Pancreas (tissue), 10 donors: Measurements from ENCODE around the gene XRN2. TPM values are rescaled to one million over a fixed set of nuclear protein-coding genes. Genes with fewer than 3 reads are reported as not detected.

Source experiments
- ATAC-seq, 4 donors: fragments of 200-7000 bp; cut with Tn5 transposase; one replicate each; pipeline versions ENCODE4 v1.8.0 to v1.9.1; 2020; ENCODE audit warnings: mild to moderate bottlenecking in 4 of 4, moderate library complexity in 4 of 4
- DNase-seq, 6 donors: peaks; one replicate each; pipeline ENCODE4 v3.0.0-alpha.2; 2020
- FAIRE-seq: peaks from 2 replicates; lab custom pipeline; 2012; peaks lifted over from hg19 to GRCh38; lab: Jason Lieb, UNC
- H3K27ac ChIP-seq, 4 donors: fragments of 200-600 bp; sonication (generic); 1 replicate in 3 of 4; 2 replicates in 1 of 4; pipeline versions ENCODE4 v1.5.0 to v1.8.0; 2020
- H3K27me3 ChIP-seq, 4 donors: fragments of 200-600 bp; one replicate each; pipeline ENCODE4 v1.8.0; 2021
- H3K36me3 ChIP-seq, 3 donors: fragments of 200-600 bp; sonication (generic) in 1 of 3; one replicate each; pipeline versions ENCODE4 v1.5.0 to v1.8.0; 2020 to 2021
- H3K4me1 ChIP-seq, 3 donors: fragments of 200-600 bp; one replicate each; pipeline ENCODE4 v1.8.0; 2021
- H3K4me3 ChIP-seq, 4 donors: fragments of 200-600 bp; sonication (generic) in 2 of 4; one replicate each; pipeline versions ENCODE4 v1.5.0 to v1.8.0; 2020 to 2021
- H3K9me3 ChIP-seq, 4 donors: fragments of 200-600 bp; one replicate each; pipeline ENCODE4 v1.8.0; 2021
- WGBS, 2 donors: extraction: QIAGEN DNeasy Blood & Tissue Kit; methylation state at CpG; one replicate each; pipeline ENCODE4 v1.1.7; 2013; 5-methylcytosine and 5-hydroxymethylcytosine counted together
- intact Hi-C, 3 donors: fragments of 100-400 bp; cut with DNase I; formaldehyde crosslinking; loops; one replicate each; pipeline versions ENCODE4 v1.11.1 to v1.14.2; 2022
- polyA plus RNA-seq, 2 donors: library from polyadenylated mRNA; stranded (reverse); fragments of 200-250 nt; gene quantifications; one replicate each; pipeline ENCODE4 v1.2.3, GENCODE V29; 2013
- total RNA-seq, 6 donors: library from RNA; stranded (reverse); fragmentation: NEBNext Ultra II Directional in 4 of 6; extraction: Animal tissue kit (Norgen Biotek cat#: 25700) in 4 of 6; gene quantifications; one replicate each; pipeline versions ENCODE4 v1.2.1 to v1.2.4, GENCODE V29; 2021 to 2023
- TF ChIP-seq, protein P1 (sequence below), 4 donors: fragments of 200-600 bp; sonication (generic) in 3 of 4; IDR thresholded peaks; one replicate each; pipeline versions ENCODE4 v1.5.0 to v1.8.0; 2021; ENCODE audit warnings: antibody characterized with exemption in 4 of 4
- donor health status: healthy with polysubstance abuse.
- donor health status: DM: no; HTN: no; CAD: no; lungs with moderate emphysema.
- donor health status: DM: no; HTN: no; CAD: no.
- donor health status: control.
- donor health status: control.
- donor health status: Bipolar disorder and iron deficiency.
- donor health status: DM: yes; HTN: yes; CAD: no.
- donor health status: DM: no; HTN: no; CAD: no.
- donor health status: DM: no; HTN: no; CAD: no.
- donor health status: DM: yes; HTN: yes; CAD: no.

Gene XRN2
- total and polyA plus RNA-seq, 8 donors: 10.0 to 33.6 (median 27.2) TPM

DNA sequence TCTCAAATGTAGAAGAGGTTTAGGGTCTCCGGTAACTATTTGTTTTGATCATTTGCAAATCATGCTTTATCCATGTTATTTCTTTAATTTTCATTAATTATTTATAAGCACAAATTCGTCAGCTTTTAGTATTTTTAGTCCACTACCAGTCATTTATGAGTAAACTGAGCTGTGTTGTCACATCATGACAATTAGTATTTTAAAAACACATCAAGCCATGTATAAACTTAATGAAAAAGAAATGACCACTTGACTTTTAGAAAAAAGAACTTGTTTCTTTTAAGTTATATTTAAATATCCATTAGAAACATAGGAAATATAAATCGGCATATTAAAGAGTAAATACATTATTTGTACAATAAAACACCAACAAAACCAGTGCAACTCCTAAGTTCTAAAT is 91.4 kb downstream of the XRN2 start:
- peak; percentile 26 for FAIRE-seq
- H3K36me3 ChIP-seq: no peaks in the 10 kb centered on the region
- peaks cover 0 to 3% (median 0%) of the 10 kb centered on the region in 3 donors for H3K4me1 ChIP-seq
- no peaks in the 10 kb centered on the region for H3K9me3 ChIP-seq
- intact Hi-C loops: no loop called here
- H3K4me3 ChIP-seq: no peak overlapping the region
- TF ChIP-seq, protein P1, sequence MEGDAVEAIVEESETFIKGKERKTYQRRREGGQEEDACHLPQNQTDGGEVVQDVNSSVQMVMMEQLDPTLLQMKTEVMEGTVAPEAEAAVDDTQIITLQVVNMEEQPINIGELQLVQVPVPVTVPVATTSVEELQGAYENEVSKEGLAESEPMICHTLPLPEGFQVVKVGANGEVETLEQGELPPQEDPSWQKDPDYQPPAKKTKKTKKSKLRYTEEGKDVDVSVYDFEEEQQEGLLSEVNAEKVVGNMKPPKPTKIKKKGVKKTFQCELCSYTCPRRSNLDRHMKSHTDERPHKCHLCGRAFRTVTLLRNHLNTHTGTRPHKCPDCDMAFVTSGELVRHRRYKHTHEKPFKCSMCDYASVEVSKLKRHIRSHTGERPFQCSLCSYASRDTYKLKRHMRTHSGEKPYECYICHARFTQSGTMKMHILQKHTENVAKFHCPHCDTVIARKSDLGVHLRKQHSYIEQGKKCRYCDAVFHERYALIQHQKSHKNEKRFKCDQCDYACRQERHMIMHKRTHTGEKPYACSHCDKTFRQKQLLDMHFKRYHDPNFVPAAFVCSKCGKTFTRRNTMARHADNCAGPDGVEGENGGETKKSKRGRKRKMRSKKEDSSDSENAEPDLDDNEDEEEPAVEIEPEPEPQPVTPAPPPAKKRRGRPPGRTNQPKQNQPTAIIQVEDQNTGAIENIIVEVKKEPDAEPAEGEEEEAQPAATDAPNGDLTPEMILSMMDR (IDR thresholded peaks at IDR 0.05): no peak
- WGBS, 2 donors: 19 to 35% methylated on average over 3 of the region's 3 CpGs
- peaks cover 10 to 54% (median 19%) of the 10 kb centered on the region in 4 donors for H3K27me3 ChIP-seq
- DNase-seq: no peak
- no peak overlapping the region for H3K27ac ChIP-seq
- ATAC-seq: no peak

DNA sequence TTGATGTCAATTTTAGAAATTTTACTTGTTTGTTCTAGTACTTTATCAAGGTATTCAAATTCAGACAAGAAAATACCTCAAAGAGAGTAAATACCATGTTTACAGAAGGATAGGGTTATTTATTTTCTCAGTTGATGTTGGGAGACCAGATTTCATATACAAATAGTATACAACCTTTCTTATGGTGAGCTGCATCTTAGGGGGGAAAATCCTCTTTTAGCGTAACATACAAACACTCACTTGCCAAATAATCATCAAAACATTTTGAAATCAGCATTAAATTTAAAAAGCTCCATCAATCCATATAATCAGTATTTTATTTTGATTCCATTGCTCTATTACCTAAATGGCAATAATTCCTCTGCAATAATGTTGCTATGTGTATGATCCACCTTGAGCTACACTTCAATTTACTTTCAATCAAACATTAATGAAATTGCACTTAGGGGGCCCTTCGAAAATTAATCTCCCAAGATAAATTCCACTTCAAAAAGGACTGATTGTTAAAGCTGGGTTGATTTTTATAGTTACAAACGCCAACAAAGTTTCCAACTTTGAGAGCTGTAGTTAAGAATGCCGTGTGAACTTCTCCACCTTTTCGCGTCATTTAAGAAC is 92.0 kb downstream of the XRN2 start:
- no peaks in the 10 kb centered on the region for H3K36me3 ChIP-seq
- FAIRE-seq (no peak), ATAC-seq (no peak), DNase-seq (no peak)
- H3K27ac ChIP-seq: no peak overlapping the region
- no peaks in the 10 kb centered on the region for H3K9me3 ChIP-seq
- TF ChIP-seq, protein P1 (IDR thresholded peaks at IDR 0.05): no peak
- no peak overlapping the region for H3K4me3 ChIP-seq
- WGBS, 2 donors: 31 to 37% methylated on average over 6 of the region's 6 CpGs
- H3K4me1 ChIP-seq: peaks cover 0 to 3% (median 0%) of the 10 kb centered on the region in 3 donors
- H3K27me3 ChIP-seq: peaks cover 10 to 60% (median 22%) of the 10 kb centered on the region in 4 donors
- intact Hi-C loops: no loop called here

DNA sequence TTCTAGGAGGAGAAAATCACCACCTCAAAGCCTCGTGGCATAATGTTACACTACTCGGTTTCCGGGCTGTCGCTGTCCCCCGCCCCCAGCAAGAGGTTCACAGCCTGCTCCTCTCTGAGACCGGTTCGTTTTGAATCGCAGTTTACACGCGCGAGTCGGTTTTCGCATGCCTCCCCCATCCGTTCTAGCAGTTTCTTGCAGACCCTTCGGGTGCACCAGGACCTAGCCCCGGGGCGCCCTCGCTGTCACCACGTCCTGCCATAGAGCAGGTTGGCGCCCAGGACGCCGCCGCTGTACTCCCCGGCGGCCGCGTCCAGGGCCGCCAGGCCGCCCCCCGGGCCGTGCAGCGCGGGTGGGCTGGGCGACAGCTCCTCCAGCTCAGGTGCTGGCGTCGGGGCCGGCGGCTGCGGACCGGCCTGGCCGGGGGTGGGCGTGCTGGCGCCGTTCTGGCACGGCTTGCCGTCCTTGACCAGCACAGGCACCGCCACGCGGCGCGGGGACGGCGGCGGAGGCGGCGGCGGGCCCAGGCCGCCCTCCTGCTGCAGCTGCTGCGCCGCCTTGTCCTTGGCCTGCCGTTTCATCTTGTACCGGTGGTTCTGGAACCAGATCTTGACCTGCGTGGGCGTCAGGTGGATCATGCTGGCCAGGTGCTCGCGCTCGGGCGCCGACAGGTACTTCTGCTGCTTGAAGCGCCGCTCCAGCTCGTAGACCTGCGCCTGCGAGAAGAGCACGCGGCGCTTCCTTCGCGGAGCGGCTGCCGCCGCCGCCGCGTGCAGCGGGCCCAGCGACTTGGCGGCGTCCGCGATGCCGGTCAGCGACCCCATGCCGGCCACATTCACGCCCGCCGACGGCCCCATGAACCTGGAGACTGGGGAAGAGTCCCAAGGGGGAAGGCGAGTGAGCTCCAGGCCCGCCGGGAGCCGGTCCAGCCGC is 92.8 kb downstream of the XRN2 start:
- H3K4me1 ChIP-seq: peaks cover 0 to 3% (median 0%) of the 10 kb centered on the region in 3 donors
- TF ChIP-seq, protein P1 (IDR thresholded peaks at IDR 0.05): no peak
- ATAC-seq: peak in 3 of 4 donors; percentile 23 to 56 (median 42)

DNA sequence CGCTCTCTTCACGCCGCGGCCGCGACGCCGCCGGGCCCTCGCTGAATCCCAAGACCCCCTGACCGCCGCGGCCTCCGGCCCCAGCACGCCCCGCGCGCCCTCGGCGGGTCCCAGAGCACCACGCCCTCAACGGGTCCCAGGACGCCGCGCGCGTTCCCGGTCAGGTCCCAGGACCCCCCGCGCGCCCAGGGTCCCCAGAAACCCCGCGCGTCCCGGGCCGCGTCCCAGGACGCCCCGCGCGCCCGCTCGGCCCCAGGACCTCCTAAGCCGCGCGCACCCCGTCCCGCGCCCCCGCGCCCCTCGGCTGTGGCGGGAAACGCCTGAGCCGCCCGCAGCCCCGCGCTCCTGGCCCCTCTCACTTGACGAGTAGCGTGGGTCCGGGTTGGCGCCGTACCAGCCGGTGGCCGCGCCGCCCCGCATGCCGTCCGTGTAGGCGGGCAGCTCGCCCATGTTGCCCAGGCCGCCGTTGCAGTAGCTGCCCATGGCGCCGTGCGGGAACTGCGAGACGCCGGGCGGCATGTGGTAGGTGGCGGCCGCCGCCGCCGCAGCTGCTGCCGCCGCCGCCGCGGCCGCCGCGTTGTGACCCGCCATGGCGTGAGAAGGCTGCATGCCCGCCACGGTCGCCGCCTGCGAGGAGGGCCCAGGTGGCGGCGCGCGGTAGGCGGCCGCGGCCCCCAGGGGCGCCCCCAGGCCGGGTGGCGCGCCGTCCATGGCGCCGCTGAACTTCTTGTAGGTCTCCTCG is 93.6 kb downstream of the XRN2 start:
- Histone ChIP-seq H3K27ac (no peak overlapping the region), H3K9me3 (no peaks in the 10 kb centered on the region), H3K4me3 (peak overlapping the region in 2 of 4 donors; percentile 5 to 28), H3K4me1 (peaks cover 0 to 3% (median 0%) of the 10 kb centered on the region in 3 donors), H3K36me3 (no peaks in the 10 kb centered on the region), H3K27me3 (peaks cover 10 to 74% (median 22%) of the 10 kb centered on the region in 4 donors)
- 4 to 5% methylated on average over 35 to 116 of the region's 116 CpGs for WGBS, 2 donors
- intact Hi-C loops: no loop called here
- ATAC-seq: peak in 1 of 4 donors; percentile 29
- TF ChIP-seq, protein P1 (IDR thresholded peaks at IDR 0.05): no peak
- FAIRE-seq: no peak
- DNase-seq: peak in 4 of 6 donors; percentile 15 to 71 (median 40)

More for the DNA sequence above, 92.8 kb downstream of the XRN2 start:
- no peaks in the 10 kb centered on the region for H3K9me3 ChIP-seq
- no peak overlapping the region for H3K27ac ChIP-seq
- peak overlapping the region in 1 of 4 donors; percentile 28 for H3K4me3 ChIP-seq
- DNase-seq (peak in 4 of 6 donors; percentile 13 to 68 (median 40)), FAIRE-seq (no peak)
- H3K27me3 ChIP-seq: peaks cover 10 to 65% (median 22%) of the 10 kb centered on the region in 4 donors
- intact Hi-C loops: no loop called here
- H3K36me3 ChIP-seq: no peaks in the 10 kb centered on the region
- 8 to 9% methylated on average over 98 to 103 of the region's 103 CpGs for WGBS, 2 donors
